Peyer's patch (tissue), 4 donors: Measurements from ENCODE around the gene BCL2L11.

Experiments used
- POLR2A ChIP-seq, 2 donors: fragments of 450-650 bp; IDR thresholded peaks; one replicate each; pipeline ENCODE4 v1.5.1; 2017; ENCODE audit warnings: antibody characterized with exemption in 2 of 2, mild to moderate bottlenecking in 2 of 2, moderate library complexity in 2 of 2
- TF ChIP-seq, protein P1 (sequence below), 6 experiments: fragments of 450-650 bp in 4 of 6; fragments of 200-600 bp in 2 of 6; sonication (generic) in 1 of 6; IDR thresholded peaks; one replicate each; pipeline ENCODE4 v1.5.1; 2017 to 2019; ENCODE audit warnings: antibody characterized with exemption in 6 of 6, mild to moderate bottlenecking in 3 of 6, moderate library complexity in 1 of 6

DNA sequence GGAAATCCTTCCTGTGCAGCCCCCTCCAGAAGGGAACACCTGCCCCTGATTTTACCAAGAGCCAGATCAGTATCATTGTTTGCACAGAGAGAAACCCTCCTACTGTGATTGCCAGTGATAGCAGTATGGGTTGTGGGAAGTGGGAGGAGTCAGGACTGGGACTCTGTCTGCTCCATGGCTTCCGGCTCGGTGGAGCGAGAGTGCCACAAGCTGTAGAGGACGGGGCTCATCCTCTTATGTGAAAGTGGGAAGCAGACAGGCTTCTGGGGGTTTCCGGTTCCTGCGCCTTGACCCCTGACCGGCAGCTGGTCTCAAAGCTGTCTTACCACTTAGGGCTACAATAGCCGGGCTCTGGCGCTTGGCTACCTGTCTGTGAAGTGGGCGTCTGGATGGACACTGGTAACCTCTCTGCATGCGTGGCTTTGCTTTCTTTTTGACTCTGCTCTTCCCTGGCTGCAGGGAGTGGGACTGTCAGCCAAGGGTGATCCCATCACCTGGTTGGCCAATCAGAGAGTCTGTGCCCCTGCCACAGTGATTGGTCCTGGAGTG lies 79.7 kb downstream of the BCL2L11 start:
- TF ChIP-seq, protein P1, sequence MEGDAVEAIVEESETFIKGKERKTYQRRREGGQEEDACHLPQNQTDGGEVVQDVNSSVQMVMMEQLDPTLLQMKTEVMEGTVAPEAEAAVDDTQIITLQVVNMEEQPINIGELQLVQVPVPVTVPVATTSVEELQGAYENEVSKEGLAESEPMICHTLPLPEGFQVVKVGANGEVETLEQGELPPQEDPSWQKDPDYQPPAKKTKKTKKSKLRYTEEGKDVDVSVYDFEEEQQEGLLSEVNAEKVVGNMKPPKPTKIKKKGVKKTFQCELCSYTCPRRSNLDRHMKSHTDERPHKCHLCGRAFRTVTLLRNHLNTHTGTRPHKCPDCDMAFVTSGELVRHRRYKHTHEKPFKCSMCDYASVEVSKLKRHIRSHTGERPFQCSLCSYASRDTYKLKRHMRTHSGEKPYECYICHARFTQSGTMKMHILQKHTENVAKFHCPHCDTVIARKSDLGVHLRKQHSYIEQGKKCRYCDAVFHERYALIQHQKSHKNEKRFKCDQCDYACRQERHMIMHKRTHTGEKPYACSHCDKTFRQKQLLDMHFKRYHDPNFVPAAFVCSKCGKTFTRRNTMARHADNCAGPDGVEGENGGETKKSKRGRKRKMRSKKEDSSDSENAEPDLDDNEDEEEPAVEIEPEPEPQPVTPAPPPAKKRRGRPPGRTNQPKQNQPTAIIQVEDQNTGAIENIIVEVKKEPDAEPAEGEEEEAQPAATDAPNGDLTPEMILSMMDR (IDR thresholded peaks at IDR 0.05) = no peak
- no peak for TF ChIP-seq POLR2A (IDR thresholded peaks at IDR 0.05)
